ENCODE measurements around the gene CCR3. TPM values are rescaled to one million over a fixed set of nuclear protein-coding genes. Genes with fewer than 3 reads are reported as not detected.

CCR3 gene
- total RNA-seq, 1 donor from 2014 or later, result 0.49 TPM

- no peak for DNase-seq
Measured at GRCh38 chr3:46221391-46221790, 20.9 kb upstream of the CCR3 start.

- no peak for DNase-seq
Measured at GRCh38 chr3:46221938-46222337, 20.3 kb upstream of the CCR3 start.

- no peak for DNase-seq
Measured at GRCh38 chr3:46222435-46223161, 19.7 kb upstream of the CCR3 start.

- peak; percentile 60 for DNase-seq
Measured at GRCh38 chr3:46228260-46229242, 13.7 kb upstream of the CCR3 start.

- DNase-seq, result no peak
Measured at GRCh38 chr3:46231323-46231722, 10.9 kb upstream of the CCR3 start.

GRCh38 chr3:46233194-46233593 lies 9.1 kb upstream of the CCR3 start:
- no peak for DNase-seq

GRCh38 chr3:46235425-46235824 lies 6.8 kb upstream of the CCR3 start:
- DNase-seq, result no peak

- DNase-seq, result no peak
Measured at GRCh38 chr3:46236294-46237054, 5.8 kb upstream of the CCR3 start.

GRCh38 chr3:46238386-46238785 lies 3.9 kb upstream of the CCR3 start:
- no peak for DNase-seq

GRCh38 chr3:46239301-46239938 lies 2.8 kb upstream of the CCR3 start:
- DNase-seq, result no peak

- DNase-seq, result no peak
Measured at GRCh38 chr3:46239952-46240351, 2.3 kb upstream of the CCR3 start.

GRCh38 chr3:46243560-46243959 lies 1.3 kb downstream of the CCR3 start:
- DNase-seq, result no peak

GRCh38 chr3:46245146-46245545 lies 2.9 kb downstream of the CCR3 start:
- no peak for DNase-seq

GRCh38 chr3:46252980-46253379 lies 10.7 kb downstream of the CCR3 start:
- no peak for DNase-seq

GRCh38 chr3:46258525-46258924 lies 16.3 kb downstream of the CCR3 start:
- no peak for DNase-seq

GRCh38 chr3:46261926-46262594 lies 19.8 kb downstream of the CCR3 start:
- DNase-seq, result no peak

- no peak for DNase-seq
Measured at GRCh38 chr3:46264002-46264401, 21.7 kb downstream of the CCR3 start.

GRCh38 chr3:46266598-46266997 lies 24.3 kb downstream of the CCR3 start:
- DNase-seq, result no peak

GRCh38 chr3:46269556-46269955 lies 27.3 kb downstream of the CCR3 start:
- DNase-seq, result no peak

GRCh38 chr3:46270474-46270873 lies 28.2 kb downstream of the CCR3 start:
- DNase-seq, result no peak

- no peak for DNase-seq
Measured at GRCh38 chr3:46271209-46271745, 29.0 kb downstream of the CCR3 start.
